Stimulated activated CD4-positive, alpha-beta T cell treated with anti-CD3 and anti-CD28 coated beads, Interleukin-4, amount 100 ng/mL, for 4 hours (primary cell): ENCODE data around the gene PCK1.
"Not testable (repeated sequence)": the region's sequence is repeated elsewhere in the genome, so short reads cannot be mapped to it uniquely, and the experiment has no call there.

ENCODE experiments used
- DNase-seq, 2 experiments: peaks; one replicate each; pipeline ENCODE4 v3.0.0-alpha.2; 2020

The PCK1 gene

GRCh38 chr20:57560554-57561355 is at the start of gene PCK1:
Gene PCK1, plus strand, starts transcription at chr20:57561110. Its CDS starts 302 bp downstream, at chr20:57561412.
- no peak for DNase-seq

DNA sequence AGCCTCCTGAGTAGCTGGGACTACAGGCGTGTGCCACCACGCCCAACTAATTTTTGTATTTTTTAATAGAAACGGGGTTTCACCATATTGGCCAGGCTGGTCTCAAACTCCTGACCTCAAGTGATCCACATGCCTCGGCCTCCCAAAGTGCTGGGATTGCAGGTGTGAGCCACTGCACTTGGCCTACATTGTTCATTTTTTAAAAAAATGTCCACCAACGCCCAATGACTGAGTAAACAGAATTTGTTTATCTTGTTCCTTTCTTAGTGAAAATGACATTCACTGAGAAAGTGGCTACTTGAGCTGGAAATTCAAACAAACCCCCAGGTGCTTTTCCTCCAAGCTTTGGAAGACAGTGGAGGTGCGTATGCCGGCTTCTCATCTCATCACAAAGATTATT is 49.2 kb upstream of the PCK1 start:
- not testable (repeated sequence) for DNase-seq

DNA sequence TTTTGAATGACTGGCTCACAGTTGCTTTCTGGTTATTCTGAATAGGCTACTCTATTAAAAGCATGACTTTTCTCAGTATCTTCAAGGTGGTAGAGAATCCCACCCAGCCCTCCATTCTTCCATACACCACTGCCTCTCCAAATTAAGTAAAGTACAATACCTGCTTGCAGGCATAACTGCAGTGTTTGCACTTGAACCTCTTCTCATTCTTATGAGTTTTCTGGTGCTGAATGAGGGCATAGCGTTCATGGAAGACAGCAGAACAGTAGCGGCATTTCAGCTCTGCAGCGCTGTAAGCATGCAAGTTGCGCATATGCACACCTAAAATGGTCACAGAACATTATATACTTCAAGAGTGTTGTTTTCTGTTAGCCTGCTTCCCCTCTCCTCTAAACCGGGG is 48.5 kb upstream of the PCK1 start:
- no peak for DNase-seq

- no peak for DNase-seq
Measured at GRCh38 chr20:57513199-57513598, 47.7 kb upstream of the PCK1 start.

GRCh38 chr20:57514273-57514751 is 46.6 kb upstream of the PCK1 start:
- DNase-seq = peak; percentile 4 to 12

GRCh38 chr20:57517904-57518303 is 43.0 kb upstream of the PCK1 start:
- DNase-seq = no peak

GRCh38 chr20:57522380-57523140 is 38.4 kb upstream of the PCK1 start:
- no peak for DNase-seq

DNA sequence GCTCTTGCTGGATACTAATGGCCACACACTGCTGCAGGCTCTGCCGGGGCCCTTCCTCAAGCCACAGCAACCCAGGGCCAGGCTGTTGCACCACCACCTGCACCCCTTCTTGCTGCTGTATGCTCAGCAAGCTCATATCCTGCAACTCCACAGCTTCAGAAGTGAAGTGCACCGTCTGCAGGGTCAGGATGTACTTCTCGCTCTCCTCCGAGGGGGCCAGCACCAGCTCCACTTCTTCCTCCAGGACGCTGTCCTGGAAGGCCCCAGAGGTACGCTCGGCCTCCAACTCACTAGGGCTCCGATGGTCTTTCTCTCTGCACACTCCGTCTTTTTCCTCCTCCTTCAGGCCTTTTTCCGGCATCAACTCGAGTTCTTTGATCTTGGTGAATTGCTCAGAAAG is 37.1 kb upstream of the PCK1 start:
- DNase-seq = no peak

DNA sequence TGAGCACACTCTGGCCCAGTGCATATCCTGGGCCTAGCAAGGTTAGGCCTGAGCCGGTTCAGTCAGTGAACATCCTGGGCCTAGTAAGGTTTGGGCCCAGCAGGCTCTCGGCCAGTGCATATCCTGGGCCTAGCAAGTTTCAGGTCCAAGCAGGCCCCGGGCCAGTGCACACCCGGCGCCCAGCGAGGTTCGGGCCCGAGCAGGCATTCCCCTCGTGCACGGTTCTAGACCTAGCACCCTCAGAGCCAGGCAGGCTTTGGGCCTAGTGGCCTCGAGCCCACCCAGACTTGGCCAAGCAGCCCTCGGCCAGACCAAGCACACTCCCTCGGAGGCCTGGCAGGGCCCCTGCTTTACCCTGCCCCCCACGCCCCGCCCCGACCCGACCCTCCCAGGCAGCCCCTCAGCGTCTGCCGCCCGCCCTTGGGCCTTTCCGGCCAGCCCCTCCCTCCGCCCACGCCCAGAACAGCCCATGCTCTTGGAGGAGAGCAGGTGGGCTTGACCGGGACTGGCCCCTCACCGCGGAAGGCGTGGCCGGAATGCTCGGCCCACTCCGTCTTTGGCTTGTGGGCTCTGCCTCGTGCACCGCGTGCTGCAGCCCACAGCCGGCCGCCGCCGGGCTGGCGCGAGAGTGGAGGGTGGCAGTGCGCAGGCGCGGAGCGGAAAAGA is 36.3 kb upstream of the PCK1 start, which contains the start of gene CTCFL:
TSS of gene CTCFL (minus strand) at position 630 of the 666 bp plus-strand sequence. CDS start 935 bp downstream, outside the sequence.
- DNase-seq = no peak

DNA sequence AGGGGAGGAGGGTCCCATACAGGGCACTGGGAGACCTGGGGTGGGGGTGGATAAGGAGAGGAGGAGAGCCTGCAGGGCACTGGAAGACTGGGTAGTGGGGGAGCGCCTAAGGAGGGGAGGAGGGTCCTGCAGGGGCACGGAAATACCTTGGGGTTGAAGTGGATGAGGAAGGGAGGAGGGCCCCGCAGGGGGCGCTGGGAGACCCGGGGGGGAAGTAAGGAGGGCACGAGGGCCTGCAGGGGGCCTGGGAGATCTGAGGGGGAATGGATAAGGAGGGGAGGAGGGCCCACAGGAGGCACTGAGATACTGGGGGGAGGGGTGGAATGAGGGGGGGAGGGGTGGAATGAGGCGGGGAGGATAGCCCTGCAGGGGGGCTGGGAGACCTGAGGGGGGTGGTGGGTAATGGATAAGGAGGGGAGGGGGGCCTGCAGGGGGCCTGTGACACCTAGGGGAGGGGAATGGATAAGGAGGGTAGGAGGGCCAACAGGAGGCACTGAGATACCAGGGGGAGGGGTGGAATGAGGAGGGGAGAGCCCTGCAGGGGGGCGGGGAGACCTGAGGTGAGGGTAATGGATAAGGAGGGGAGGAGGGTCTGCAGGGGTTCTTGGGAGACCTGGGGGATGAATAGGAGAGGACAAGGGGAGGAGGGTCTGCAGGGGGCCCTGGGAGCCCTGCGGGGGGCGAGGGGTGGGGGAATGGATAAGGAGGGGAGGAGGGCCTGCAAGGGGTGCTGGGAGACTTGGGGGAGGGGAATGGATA is 35.4 kb upstream of the PCK1 start:
- DNase-seq = no peak

- DNase-seq = peak in 1 of 2 experiments; percentile 10
Measured at GRCh38 chr20:57526087-57526884, 34.6 kb upstream of the PCK1 start.

DNA sequence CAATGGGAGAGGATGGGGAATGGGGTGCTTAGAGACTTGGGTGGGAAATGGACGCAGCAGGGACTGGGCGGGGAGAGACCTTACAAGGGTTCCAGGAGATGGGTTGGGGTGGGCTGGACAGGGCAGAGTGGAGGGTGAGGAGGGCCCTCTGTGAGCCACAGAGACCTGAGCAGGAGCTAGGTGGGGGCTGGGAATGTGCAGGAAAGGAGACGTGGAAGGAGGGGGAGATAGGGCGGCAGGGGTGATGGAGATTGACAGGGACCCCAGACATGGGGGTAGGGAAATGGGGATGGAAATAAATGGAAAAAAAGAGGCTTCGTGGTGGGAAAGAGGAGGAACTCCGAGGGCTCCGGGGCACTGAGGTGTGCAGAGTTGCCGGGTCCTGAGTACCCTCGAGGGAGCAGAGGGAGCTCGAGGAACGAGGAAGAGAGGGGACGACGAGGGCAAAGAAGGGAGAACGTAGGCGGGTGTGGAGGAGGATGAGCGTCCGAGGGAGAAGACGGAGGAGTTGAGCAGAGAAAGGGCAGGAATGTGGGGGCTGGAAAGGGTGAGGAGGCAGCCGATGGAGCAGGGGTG is 33.9 kb upstream of the PCK1 start:
- no peak for DNase-seq

GRCh38 chr20:57527728-57528127 is 33.2 kb upstream of the PCK1 start:
- no peak for DNase-seq

DNA sequence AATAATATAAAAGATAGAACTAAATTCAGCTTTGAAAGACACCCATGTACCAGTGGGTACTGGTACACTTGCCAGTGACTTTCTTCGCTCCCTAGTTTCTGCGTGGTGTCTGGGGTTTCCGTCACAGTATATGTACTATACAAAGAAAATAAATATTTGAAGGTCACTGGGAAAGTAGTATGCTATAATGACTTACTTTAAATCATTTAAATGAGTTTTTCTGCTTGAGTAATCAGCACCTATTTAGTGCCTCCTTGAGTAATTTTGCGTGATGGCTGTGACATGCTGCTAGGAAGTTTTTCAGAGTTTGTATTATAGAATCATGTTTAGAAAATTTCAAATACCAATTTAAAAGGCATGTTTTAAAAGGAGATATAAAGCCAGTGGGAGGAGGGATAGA is 32.8 kb upstream of the PCK1 start:
- DNase-seq = no peak

GRCh38 chr20:57529160-57529585 is 31.7 kb upstream of the PCK1 start:
- no peak for DNase-seq

- DNase-seq = no peak
Measured at GRCh38 chr20:57529810-57530209, 31.1 kb upstream of the PCK1 start.

DNA sequence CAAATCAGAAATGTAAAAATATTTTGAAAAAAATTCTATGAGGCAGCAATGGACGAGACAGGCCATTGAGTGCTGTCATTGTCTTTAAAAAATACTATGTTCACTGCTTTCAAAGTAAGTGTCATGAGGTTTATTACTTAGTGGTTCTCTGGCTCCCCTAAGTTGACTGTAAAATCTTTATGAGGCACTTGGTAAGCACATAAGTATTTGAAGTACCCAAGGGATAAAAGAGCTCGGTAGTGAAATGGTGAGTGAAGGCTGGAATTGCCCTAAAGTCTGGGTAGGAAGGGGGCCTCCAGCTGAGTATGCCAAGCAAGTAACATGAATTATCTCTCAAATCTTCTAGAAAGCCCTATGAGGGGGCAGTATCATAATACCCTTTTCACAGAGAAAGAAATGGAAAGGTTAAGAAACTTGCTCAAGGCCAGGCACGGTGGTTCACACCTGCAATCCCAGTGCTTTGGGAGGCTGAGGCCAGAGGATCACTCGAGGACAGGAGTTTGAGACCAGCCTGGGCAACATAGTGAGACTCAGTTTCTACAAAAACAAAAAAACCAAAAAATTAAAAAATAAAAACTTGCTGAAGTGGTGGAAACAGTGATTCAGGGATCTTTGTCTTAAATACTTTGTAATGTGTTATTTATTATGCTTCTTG is 30.5 kb upstream of the PCK1 start:
- DNase-seq = no peak

DNA sequence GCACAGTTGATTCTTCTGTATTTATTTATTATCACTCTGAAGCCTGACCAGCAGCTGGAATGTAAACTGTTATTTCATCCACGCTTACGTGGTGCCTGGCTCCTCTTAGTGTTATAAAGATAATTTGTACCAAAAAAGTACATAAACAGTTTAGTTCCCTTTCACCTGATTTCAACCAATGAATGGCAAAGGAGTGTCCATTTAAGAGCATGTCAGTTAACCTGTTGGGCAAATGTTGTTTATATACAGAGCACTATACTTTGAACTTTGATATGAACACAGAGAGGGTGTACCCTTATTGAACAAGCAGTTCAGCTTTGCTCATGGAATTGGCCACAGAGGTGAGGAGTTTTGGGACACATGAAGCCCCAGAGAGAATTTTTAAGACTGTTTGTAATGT is 28.8 kb upstream of the PCK1 start:
- DNase-seq = no peak

DNA sequence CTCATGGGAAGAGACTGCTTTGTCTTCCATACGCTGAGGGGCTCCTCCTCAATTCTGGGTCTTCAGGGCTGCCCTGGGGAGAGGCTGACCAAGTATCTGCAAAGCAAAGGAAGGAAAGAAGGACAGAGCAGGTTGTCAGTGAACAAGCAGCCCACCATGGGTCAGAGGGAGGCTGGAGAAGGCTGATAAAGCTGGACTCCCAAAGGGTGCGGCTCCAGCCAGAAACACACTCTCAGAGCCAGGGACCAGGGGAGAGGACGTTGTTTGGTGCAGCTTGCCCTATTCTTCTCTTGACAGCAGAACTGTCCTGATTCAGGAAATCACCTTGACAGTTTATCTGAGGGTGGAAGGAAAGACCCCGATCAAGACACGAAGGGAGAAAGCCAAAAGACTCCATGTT is 25.6 kb upstream of the PCK1 start:
- DNase-seq = no peak

DNA sequence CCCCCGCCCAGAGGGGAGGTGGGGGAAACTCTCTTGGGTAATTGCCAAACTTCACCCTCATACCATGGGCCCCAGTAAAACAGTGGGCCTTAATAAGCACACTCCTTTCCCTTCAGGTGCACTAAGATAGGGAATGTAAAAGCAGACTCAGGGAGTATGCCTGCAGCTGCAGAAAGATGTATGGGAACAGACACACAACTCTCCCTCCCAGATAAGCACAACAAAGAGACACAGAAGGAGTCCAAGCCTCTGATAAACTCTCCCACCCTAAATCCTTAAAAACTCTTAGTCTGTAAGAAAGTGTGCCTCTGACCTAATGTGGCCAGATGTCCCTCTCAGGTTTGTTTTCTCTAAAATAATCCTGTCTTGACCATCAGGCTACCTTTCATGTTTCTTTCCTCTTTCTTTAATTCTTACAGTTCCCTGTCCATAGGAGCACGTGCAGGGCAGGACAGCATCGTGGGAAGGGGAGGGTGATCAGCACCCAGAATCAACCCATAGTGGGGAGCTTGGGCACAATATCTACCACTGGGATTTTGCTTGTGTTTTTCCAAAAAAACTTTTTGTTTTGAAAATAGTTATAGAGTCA is 24.7 kb upstream of the PCK1 start:
- DNase-seq = no peak
